Inferior parietal cortex (tissue), 1 donor: ENCODE measurements around the gene RRAGA.
"Not testable (repeated sequence)": the region's sequence is repeated elsewhere in the genome, so short reads cannot be mapped to it uniquely, and the experiment has no call there.

Experiments used
- DNase-seq: peaks from one replicate; pipeline ENCODE4 v3.0.0-alpha.2; 2016; ENCODE audit errors: extremely low spot score

Gene RRAGA, protein sequence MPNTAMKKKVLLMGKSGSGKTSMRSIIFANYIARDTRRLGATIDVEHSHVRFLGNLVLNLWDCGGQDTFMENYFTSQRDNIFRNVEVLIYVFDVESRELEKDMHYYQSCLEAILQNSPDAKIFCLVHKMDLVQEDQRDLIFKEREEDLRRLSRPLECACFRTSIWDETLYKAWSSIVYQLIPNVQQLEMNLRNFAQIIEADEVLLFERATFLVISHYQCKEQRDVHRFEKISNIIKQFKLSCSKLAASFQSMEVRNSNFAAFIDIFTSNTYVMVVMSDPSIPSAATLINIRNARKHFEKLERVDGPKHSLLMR

DNA sequence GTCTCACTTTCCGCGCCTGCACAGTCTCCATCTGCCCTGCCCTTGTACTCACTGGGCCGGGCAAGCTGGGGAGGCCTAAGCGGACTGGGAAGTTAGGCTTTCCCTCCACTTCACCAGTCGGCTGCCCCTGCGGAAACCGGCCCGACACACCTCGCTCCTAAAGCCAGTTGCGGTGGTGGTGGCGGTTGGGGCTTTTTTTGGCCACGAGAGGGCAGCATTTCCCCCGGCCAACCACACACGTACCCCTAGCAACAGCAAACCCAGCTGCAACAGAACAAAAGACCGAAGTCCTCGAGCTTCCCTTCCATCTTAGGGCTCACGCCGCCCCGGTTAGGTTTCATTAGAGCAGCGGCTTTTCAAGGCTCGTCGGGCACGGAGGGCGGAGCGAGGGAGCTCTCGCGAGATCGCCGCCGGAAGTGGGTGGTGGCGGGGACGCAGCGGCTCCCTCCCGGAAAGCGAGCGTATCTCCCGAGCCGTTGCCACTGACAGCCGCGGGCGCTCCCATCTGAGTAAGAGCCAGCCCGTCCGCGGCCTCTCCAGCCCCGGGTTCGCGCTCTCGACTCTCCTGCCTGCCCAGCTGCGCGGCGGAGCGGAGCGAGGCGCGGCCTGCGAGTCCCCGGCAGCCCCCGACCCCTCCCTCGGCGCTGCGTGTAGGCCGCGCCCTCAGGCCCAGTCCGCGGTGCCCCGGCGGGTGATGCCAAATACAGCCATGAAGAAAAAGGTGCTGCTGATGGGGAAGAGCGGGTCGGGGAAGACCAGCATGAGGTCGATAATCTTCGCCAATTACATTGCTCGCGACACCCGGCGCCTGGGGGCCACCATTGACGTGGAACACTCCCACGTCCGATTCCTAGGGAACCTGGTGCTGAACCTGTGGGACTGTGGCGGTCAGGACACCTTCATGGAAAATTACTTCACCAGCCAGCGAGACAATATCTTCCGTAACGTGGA, at the start of gene RRAGA:
Gene RRAGA (plus strand): TSS at position 462 of the 951 bp plus-strand sequence. CDS start 233 bp downstream, at position 695.
- DNase-seq = peak; percentile 94

DNA sequence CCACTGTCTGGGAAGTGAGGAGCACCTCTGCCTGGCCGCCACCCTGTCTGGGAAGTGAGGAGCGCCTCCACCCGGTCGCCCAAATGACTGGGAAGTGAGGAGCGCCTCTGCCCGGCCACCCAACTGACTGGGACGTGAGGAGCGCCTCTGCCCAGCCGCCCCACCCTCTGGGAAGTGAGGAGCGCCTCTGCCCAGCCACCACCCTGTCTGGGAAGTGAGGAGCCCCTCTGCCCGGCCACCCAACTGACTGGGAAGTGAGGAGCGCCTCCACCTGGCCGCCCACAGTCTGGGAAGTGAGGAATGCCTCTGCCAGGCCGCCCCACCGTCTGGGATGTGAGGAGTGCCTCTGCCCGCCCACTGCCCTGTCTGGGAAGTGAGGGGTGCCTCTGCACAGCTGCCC, 49.1 kb upstream of the RRAGA start:
- no peak for DNase-seq

DNA sequence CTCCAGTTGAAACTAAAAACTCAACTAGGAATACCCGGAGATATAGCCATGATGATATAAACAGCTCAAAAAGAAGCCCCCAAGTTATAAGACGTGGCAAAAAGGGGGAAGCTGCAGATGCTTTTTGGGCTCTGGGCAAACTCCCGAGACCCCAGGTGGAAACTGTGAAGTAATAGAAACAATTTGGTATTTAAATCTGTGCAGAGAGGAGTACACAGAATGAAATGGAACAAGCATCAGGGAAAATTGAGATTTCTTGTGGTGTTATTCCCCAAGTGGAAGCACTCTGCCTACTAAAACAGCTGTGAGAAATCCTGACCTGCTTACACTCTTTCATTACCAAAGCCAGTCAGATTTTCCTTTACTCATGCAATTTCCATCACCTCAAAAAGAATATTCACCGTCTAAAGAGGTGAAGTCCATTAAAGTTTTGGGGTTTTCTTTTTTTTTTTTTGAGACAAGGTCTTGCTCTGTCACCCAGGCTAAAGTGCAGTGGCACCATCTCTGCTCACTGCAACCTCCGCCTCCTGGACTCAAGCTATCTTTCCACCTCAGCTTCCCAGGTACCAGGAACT, 39.7 kb upstream of the RRAGA start:
- no peak for DNase-seq

DNA sequence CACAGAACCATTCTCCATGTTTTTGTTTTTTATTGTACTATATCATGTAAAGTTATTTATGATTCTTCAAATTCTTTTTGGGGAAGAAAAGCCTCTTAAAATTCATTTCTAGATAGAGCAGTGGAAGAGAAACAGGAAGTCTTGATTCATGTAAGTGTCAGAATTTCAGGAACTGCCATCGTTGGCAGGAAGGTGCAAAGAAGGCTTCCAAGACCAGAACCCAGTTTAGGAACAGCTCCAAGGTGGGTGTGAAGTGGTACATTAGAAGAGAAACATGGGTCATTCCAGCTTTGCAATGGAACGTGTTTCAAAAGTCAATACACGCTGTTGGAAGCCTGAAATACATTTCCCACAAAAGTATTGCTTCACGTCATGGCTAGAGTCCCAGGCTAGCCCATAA, 31.0 kb upstream of the RRAGA start:
- no peak for DNase-seq

DNA sequence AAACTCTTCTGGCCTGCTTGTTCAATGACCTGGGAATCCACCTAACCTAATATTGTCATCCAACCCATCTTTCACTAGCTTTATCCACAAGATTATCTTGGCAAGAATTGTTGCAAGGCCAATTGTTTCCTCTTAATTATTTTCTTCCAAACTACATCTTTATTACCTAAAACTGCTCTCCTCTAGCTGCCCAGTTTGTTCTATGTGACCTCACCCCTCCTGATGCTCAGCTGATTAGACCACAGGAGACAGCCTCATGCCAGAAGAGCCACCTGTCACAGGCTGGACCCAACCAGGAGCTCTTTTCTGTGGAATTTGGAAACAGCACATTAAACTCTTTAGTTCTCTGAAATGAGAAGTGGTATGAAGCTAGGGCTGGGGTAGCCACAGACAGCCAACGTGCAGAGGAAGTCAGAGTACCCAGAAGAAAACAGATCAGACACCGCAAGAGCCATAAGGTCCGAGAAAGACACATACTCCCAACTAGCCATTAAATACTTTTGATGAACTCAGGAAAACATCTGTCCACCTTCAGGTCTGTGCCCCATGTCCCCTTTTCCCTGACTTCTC, 28.3 kb upstream of the RRAGA start:
- DNase-seq = no peak

DNA sequence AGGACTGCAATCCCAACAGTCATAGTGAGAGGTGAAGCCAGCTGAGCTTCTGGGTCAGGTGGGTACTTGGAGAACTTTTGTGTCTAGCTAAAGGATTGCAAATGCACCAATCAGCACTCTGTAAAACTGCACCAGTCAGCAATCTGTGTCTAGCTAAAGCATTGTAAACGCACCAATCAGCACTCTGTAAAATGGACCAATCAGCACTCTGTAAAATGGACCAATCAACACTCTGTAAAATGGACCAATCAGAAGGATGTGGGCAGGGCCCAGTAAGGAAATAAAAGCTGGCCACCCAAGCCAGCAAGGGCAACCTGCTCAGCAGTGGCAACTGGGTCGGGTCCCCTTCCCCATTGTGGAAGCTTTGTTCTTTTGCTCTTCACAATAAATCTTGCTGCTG, 27.6 kb upstream of the RRAGA start:
- not testable (repeated sequence) for DNase-seq

DNA sequence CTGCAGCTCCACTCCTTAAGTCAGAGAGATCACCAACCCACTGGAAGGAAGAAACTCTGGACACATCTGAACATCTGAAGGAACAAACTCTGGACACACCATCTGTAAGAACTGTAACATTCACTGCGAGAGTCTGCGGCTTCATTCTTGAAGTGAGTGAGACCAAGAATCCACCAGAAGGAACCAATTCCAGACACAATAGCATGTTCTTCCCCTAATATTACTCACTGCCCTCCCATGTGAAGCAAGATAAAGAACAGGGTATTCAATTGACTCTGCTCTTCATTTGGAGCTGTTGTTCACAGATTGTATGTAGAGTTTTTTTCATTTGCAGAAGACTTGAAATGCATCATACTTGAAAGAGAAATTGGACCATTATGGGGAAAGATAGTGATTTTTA, 27.0 kb upstream of the RRAGA start:
- no peak for DNase-seq

DNA sequence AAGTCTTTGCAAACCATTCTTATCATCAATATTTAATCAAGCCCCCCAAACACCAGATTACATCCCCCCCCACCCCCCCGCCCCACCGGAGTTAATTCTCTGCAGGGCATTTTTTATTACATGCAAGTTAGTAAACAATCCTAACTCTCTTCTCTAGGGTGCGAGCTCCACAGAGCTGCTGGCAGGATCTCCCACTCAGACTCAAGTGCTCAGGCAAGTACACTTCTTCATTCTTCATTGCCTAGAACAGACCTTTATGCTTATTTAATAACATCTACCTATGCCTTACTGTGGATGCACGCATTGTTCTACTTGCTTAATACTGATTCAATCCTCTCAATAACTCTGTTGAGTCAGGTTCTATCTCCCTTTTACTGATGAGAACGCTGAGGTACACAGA, 26.1 kb upstream of the RRAGA start:
- DNase-seq = no peak

DNA sequence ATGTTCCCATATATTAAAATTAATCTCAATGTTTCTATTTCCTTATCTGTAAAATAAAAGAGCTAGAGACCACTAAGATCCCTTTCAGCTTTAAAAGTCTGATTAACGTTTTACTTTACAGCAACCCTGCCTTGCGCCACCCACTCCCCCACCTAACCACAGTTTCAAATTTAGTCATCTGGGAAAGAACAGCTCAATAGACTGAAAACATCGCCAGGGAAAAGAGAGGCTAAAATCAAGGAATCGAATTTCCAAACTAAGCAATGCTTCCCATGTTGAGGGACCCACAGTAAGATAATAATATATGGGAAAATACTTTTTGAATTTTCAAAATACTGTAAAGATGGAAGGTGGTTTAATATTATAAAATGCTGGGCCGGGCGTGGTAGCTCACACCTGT, 22.9 kb upstream of the RRAGA start:
- no peak for DNase-seq

DNA sequence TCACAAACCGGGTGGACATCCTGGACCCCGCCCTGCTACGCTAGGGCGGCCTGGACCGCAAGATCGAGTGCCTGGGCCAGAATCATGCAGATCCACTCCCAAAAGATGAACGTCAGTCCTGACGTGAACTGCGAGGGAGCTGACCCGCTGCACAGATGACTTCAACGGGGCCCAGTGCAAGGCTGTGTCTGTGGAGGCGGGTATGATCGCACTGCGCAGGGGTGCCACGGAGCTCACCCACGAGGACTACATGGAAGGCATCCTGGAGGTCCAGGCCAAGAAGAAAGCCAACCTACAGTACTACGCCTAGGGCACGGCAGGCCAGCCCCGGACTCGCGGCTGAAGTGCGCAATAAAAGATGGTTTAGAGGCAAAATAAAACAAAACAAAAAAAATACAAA, 21.4 kb upstream of the RRAGA start:
- no peak for DNase-seq

DNA sequence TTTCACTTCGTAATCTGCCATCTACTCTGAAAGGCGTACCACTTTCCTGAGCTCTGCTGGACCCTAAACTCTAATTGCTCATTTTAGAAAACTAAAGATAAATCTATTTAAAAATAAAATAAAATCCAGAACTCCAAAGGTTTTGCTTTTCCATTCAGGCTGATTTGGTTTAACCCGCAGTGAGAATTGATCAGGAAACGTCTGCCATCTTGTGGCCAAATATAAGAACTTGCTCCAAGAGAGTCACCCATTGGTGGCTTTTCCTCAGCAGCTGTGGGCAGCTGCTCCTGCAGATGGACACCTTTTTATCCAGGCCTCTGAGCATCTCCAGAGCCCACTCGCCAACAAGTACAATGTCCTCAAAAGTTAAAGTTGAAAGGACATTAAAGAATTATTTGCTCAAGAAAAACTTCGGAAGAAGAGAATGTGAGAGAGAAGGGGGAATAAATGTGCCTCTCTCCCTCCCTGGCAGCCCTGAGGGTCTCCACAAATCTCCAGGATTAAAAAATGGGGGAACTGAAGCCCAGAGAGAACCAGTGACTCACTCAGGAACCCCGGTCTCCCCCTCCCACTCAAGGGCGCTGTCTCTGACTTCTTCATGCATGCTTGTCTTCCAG, 20.3 kb upstream of the RRAGA start:
- DNase-seq = peak; percentile 83

DNA sequence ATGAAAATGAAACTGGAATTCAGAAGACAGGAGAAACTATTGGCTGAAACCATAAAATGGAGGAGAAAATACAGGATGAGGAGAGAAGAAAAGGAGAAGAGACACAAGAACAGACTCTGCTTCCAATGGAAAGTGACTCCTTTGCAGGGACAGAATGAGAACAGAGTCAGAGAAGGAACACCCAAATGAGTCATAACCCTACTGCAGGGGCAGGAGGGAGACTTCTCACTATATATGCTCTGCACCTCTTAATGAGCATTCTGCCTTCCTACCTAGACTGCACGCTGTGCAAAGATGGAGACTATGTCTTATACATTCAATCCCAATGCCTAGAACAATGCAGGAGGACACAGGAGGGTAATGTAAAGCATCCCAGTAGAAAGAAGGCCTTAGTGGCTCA, 18.3 kb upstream of the RRAGA start:
- DNase-seq = no peak

DNA sequence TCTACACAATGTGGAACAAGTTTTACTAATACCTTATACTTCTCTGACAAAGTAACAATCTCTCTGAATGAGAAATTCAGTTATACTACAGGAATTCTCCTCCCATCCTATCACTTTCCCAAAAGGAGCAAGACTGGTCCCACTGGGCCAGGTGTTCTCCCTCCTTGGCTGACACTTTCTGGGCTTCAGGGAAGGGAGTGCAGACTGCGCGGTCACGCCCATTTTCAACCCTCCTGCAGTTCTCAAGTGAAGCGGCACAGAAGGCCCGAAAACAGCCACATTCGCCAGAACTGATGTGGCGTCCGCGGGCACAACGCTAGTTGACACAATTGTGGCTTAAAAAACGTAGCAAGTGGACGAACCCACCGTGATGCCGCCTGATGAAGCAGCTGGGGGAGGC, 16.8 kb upstream of the RRAGA start:
- no peak for DNase-seq

DNA sequence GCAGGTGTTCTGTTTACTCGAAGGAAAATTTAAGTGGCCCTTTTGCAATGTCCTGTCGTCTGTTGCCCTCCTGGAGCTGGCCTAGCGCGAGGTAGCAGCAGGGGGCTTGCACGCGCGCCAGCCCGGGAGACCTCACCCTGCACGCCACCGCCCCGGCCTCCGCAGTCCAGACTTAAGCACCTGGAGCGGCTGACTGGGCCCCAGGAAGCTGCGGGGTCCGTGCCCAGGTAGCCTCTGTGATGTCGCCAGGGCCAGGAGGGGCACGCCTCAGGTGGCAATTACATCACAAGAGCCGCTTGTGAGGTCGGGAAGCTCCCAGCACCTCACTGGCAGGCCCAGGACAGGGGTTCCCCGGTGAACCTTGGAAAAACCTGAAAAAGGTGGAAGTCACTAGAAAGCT, 16.2 kb upstream of the RRAGA start, which contains the start of gene SAXO1:
Gene SAXO1 (minus strand): TSS at position 195 of the 400 bp plus-strand sequence. CDS start 301 bp downstream, outside the sequence.
- no peak for DNase-seq

DNA sequence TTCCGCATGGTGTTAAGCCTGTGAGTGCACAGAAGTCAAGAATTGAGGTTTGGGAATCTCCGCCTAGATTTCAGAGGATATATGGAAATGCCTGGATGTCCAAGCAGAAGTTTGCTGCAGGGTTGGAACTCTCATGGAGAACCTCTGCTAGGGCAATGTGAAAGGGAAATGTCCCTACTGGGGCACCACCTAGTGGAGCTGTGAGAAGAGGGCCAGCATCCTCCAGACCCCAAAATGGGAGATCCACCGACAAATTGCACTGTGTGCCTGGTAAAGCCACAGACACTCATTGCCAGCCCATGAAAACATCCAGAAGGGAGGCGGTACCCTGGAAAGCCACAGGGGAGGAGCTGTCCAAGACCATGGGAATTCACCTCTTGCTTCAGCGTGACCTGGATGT, 12.6 kb upstream of the RRAGA start:
- DNase-seq = no peak

DNA sequence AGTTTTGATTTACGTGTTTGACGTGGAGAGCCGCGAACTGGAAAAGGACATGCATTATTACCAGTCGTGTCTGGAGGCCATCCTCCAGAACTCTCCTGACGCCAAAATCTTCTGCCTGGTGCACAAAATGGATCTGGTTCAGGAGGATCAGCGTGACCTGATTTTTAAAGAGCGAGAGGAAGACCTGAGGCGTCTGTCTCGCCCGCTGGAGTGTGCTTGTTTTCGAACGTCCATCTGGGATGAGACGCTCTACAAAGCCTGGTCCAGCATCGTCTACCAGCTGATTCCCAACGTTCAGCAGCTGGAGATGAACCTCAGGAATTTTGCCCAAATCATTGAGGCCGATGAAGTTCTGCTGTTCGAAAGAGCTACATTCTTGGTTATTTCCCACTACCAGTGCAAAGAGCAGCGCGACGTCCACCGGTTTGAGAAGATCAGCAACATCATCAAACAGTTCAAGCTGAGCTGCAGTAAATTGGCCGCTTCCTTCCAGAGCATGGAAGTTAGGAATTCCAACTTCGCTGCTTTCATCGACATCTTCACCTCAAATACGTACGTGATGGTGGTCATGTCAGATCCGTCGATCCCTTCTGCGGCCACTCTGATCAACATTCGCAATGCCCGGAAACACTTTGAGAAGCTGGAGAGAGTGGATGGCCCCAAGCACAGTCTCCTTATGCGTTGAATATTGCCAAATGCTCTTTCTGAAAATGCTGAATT, 850 bp downstream of the RRAGA start:
- DNase-seq = peak; percentile 57

DNA sequence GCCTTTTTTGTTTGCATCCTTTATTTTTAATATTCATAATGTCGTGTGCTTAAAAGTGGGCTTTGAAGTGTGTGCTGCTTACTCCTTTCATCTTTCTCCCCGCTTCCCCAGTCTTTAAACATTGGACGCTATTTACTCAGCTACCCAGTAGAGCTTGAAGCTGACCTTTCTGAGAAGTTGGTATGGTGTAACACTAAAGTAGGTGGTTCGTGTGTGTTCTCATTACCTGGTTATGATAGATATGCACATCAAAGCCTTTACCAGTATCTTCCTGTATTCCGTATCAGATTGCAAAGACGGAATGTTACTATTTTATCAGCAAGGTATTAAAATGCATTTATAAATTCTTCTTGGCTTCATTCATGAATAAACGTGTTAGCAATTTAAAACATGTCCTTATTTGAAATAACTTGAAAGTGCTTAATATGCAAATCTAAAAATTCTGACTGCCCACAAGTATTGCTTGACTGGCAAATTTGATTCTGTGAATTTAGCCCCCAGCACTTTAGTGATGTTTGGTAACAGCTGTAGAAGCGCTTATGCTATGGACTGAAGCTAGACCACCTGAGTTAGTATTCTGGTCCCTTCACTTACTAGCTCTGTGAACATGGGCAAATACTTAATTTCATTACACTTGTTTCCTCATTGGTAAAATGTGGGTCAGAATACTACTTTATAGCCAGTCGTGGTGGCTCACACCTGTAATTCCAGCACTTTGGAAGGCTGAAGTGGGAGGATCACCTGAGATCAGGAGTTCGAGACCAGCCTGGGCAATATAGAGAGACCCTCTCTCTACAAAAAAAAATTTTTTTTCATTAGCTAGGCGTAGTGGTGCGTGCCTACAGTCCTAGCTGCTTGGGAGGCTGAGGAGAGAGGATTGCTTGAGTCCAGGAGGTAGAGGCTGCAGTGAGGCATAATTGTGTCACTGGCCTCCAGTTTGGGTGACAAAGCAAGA, 1.7 kb downstream of the RRAGA start:
- DNase-seq = no peak

DNA sequence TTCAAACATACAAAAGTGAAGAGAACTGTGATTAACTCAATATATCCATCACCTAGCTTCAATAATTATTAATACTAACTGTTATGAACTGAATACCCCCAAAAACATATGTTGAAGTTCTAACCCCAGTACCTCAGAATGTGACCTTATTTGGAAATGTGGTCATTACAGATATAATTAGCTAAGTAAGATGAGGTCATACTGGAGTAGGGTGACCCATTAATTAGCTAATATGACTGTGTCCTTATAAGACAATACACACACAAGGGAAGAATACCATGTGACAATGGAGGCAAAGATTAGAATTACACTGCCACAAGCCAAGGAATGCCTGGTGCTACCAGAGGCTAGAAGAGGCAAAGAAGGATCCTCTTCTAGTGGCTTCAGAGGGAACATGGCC, 7.8 kb downstream of the RRAGA start:
- no peak for DNase-seq

DNA sequence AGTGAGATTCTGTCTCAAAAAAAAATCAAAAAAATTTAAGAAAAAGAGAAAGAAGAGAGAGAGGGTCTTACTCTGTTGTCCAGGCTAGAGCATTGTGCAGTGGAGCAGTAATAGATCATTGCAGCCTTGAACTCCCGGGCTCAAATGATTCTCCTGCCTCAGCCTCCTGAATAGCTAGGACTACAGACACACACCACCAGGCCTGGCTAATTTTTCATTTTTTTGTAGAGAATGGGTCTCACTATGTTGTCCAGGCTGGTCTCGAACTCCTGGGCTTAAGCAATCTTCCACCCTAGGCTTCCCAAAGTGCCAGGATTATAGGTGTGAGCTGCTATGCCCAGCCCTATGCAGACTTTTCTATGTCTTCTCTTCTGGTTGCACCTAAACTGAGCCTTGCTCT, 25.0 kb downstream of the RRAGA start:
- DNase-seq = no peak

DNA sequence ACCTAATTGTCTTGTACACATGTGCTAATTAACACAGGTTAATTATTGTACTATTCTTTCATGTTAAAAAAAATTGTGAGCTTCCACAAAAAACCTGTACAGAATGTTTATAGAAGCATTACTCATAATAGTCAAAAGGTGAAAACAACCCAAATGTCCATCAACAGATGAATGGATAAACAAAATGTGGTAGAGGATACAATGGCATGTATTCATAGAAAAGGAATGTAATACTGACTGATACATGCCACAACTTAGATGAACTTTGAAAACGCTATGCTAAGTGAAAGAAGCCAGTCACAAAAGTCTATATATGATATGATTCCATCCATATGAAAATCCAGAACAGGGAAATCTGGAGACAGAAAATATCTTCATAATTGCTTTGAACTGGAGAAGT, 25.6 kb downstream of the RRAGA start:
- DNase-seq = no peak
